Ovary (tissue), 9 donors: Measurements from ENCODE around the gene DOCK11. TPM values are rescaled to one million over a fixed set of nuclear protein-coding genes. Genes with fewer than 3 reads are reported as not detected.

ENCODE experiments used
- DNase-seq, 5 donors: peaks; one replicate each; pipeline ENCODE4 v3.0.0-alpha.2; 2019 to 2020
- H3K27ac ChIP-seq, 2 donors: fragments of 200-600 bp; one replicate each; pipeline versions ENCODE4 v1.5.1 to v1.8.0; 2019 to 2022
- H3K27me3 ChIP-seq: fragments of 200-600 bp; one replicate; pipeline ENCODE4 v1.8.0; 2022
- H3K36me3 ChIP-seq: fragments of 200-600 bp; sonication (generic); one replicate; pipeline ENCODE4 v1.5.1; 2019
- H3K4me1 ChIP-seq: one replicate; pipeline ENCODE4 v1.8.1; 2013; ENCODE audit warnings: mild to moderate bottlenecking, moderate library complexity; ENCODE audit not compliant: insufficient read depth
- H3K4me3 ChIP-seq: fragments of 200-600 bp; sonication (generic); one replicate; pipeline ENCODE4 v1.5.1; 2017
- H3K9me3 ChIP-seq, 2 donors: fragments of 200-600 bp in 1 of 2; sonication (generic) in 1 of 2; one replicate each; pipeline versions ENCODE4 v1.5.1 to v1.8.1; 2013 to 2019; ENCODE audit warnings: mild to moderate bottlenecking in 1 of 2, moderate library complexity in 1 of 2
- EP300 ChIP-seq: sonication (generic); formaldehyde crosslinking; IDR thresholded peaks from one replicate; pipeline ENCODE4 v1.6.1; 2017; ENCODE audit warnings: antibody characterized with exemption
- POLR2A ChIP-seq: fragments of 450-650 bp; IDR thresholded peaks from one replicate; pipeline ENCODE4 v1.6.1; 2017; ENCODE audit warnings: antibody characterized with exemption, mild to moderate bottlenecking, moderate library complexity
- WGBS, 3 donors: extraction: QIAGEN DNeasy Blood & Tissue Kit in 1 of 3; methylation state at CpG; one replicate each; pipeline versions ENCODE4 v1.1.5 to v1.1.7; 2013 to 2017; 5-methylcytosine and 5-hydroxymethylcytosine counted together
- intact Hi-C, 4 donors: fragments of 100-400 bp; cut with DNase I; formaldehyde crosslinking; loops; one replicate each; pipeline versions ENCODE4 v1.11.0 to v1.15.1; 2022 to 2023
- polyA plus RNA-seq, 2 donors: library from polyadenylated mRNA; stranded (reverse); fragments of 200-250 nt in 1 of 2; fragments of 350-450 nt in 1 of 2; fragmentation: Illumina TruSeq in 1 of 2; extraction: RNeasy Lipid Tissue Mini Kit (QIAGEN cat#74804) in 1 of 2; gene quantifications; one replicate each; pipeline ENCODE4 v1.2.3, GENCODE V29; 2013 to 2014
- total RNA-seq, 7 donors: library from RNA; depleted of rRNA in 2 of 7; stranded (reverse); fragments of >200 nt in 2 of 7; fragmentation: NEBNext Ultra II Directional in 3 of 7; extraction: Animal tissue kit (Norgen Biotek cat#: 25700) in 3 of 7; gene quantifications; one replicate each; pipeline versions ENCODE4 v1.1.0 to v1.2.4, GENCODE V29; 2016 to 2023
- TF ChIP-seq, protein P1 (sequence below), 3 donors: fragments of 450-650 bp in 2 of 3; fragments of 200-600 bp in 1 of 3; IDR thresholded peaks; one replicate each; pipeline versions ENCODE4 v1.5.1 to v1.8.0; 2016 to 2022; ENCODE audit warnings: antibody characterized with exemption in 3 of 3, mild to moderate bottlenecking in 1 of 3
- donor health status: DM: no; HTN: no; CAD: no; lungs with moderate emphysema.
- donor health status: DM: no; HTN: no; CAD: no.
- donor health status: Bipolar disorder and iron deficiency.
- donor health status: DM: yes; HTN: yes; CAD: no.
- donor health status: DM: no; HTN: no; CAD: no.
- donor health status: DM: yes; HTN: yes; CAD: no.

Gene DOCK11
- total and polyA plus RNA-seq, 9 donors: 3.6 to 18.5 (median 6.1) TPM

DNA sequence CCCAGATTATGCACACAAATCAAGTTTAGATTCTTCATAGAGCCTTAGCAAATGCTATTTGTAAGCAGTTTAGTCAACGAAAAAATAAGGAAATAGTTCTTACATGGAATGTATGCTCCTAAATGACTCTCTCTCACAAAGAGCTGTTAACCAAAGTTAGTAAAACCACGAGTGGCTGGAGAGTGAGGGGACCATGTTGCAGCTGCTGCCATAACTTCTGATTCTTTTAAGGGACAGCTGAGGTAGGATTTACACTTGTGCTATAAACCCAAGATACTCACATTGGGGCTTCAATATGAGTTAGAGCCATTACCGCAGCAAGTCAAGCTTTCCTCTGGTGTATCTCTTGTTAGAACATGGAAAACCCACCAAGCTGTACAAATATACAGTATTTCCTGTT lies 2.7 kb downstream of the DOCK11 start:
- H3K4me1 ChIP-seq: no peaks in the 10 kb centered on the region
- intact Hi-C loops: no loop called here

DNA sequence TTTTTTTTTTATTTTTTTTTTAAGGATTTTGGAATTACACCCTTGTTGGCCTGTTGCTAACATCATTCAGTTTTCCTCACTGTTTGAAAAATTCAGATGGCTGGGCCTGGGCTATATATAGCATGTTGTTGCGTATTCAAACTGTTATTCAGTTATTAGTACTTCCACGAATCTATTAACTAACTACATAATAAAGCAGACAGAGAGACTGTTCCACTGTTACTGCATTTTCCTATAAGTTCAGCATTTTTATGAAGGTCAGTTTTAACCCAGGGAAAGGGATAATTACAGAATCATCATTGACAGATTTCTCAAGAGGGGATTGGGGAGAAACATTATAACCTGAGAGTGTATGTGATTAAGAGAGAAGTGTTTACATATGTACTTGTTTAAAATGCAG lies 3.1 kb downstream of the DOCK11 start:
- intact Hi-C loops: no loop called here
- TF ChIP-seq EP300: no peak
- TF ChIP-seq, protein P1, sequence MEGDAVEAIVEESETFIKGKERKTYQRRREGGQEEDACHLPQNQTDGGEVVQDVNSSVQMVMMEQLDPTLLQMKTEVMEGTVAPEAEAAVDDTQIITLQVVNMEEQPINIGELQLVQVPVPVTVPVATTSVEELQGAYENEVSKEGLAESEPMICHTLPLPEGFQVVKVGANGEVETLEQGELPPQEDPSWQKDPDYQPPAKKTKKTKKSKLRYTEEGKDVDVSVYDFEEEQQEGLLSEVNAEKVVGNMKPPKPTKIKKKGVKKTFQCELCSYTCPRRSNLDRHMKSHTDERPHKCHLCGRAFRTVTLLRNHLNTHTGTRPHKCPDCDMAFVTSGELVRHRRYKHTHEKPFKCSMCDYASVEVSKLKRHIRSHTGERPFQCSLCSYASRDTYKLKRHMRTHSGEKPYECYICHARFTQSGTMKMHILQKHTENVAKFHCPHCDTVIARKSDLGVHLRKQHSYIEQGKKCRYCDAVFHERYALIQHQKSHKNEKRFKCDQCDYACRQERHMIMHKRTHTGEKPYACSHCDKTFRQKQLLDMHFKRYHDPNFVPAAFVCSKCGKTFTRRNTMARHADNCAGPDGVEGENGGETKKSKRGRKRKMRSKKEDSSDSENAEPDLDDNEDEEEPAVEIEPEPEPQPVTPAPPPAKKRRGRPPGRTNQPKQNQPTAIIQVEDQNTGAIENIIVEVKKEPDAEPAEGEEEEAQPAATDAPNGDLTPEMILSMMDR (IDR thresholded peaks at IDR 0.05): no peak
- no peak for TF ChIP-seq POLR2A
- H3K27ac ChIP-seq: no peak overlapping the region
- H3K4me3 ChIP-seq: no peak overlapping the region
- no peaks in the 10 kb centered on the region for H3K36me3 ChIP-seq
- DNase-seq: no peak
- 70 to 74% (median 74%) methylated on average over 2 of the region's 2 CpGs for WGBS, 3 donors
- H3K4me1 ChIP-seq: no peaks in the 10 kb centered on the region
- H3K27me3 ChIP-seq: no peaks in the 10 kb centered on the region
- no peaks in the 10 kb centered on the region for H3K9me3 ChIP-seq

More for the DNA sequence above, 2.7 kb downstream of the DOCK11 start:
- TF ChIP-seq, protein P1 (IDR thresholded peaks at IDR 0.05): no peak
- TF ChIP-seq EP300: no peak
- no peak for TF ChIP-seq POLR2A
- no peaks in the 10 kb centered on the region for H3K36me3 ChIP-seq
- H3K27ac ChIP-seq: no peak overlapping the region
- no peaks in the 10 kb centered on the region for H3K9me3 ChIP-seq
- H3K27me3 ChIP-seq: no peaks in the 10 kb centered on the region
- 59 to 68% (median 64%) methylated on average over 3 of the region's 3 CpGs for WGBS, 3 donors
- no peak overlapping the region for H3K4me3 ChIP-seq
- DNase-seq: no peak

DNA sequence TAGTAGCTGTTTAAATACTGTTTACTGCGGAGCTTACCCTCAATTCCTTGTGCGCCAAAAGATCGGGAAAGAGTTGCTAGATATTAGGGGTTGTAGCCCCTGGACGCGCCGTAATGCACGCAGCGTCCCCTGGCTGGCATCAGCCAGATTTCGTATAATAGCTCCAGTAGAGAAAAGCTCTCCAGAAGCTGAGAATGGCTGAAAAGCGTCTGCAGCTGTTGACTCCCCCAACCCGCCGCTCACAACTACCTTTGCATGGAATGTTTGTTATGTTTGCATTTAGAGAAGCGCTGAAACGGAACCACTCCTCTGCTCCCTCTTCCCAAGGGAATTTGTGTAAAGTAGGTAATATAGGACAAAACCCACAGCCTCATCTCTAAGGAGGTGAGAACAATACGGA lies 3.7 kb downstream of the DOCK11 start:
- 59 to 68% (median 66%) methylated on average over 15 of the region's 15 CpGs for WGBS, 3 donors
- H3K9me3 ChIP-seq: no peaks in the 10 kb centered on the region
- H3K4me1 ChIP-seq: no peaks in the 10 kb centered on the region
- TF ChIP-seq, protein P1 (IDR thresholded peaks at IDR 0.05): no peak
- no peak for TF ChIP-seq POLR2A
- no peak for TF ChIP-seq EP300
- H3K36me3 ChIP-seq: no peaks in the 10 kb centered on the region
- no peak overlapping the region for H3K4me3 ChIP-seq
- intact Hi-C loops: no loop called here
- no peak for DNase-seq
- no peak overlapping the region for H3K27ac ChIP-seq
- H3K27me3 ChIP-seq: no peaks in the 10 kb centered on the region

DNA sequence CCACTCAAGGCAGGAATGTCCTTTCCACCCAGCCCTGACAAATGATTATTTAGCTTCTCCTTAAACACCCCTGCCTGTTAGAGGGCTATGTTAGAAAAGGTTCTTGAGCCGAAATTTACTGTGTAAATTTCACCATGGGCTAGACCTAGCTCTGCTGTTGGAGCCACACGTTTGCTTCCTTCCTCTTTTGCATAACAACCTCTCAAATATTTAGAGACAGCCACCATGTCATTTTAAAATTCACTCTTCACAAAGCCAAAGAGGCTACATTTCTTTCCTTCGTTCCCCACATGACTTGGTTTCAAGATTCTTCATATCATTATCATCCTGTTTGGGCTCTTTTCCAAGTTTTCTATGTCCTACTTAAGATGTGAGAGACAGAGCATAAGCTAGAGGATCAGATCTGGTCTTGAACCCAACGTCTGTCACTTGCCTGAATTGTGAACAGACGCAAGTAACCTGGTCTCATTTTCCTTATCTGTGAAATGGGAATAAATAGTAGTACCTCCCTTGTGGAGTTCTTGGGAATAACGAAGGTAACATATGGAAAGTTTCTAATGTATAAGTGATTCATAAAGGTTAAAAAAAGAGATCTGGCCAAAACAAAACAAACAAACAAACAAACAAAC lies 6.7 kb downstream of the DOCK11 start:
- no peaks in the 10 kb centered on the region for H3K9me3 ChIP-seq
- TF ChIP-seq EP300: no peak
- TF ChIP-seq, protein P1 (IDR thresholded peaks at IDR 0.05): no peak
- TF ChIP-seq POLR2A: no peak
- H3K27ac ChIP-seq: no peak overlapping the region
- H3K36me3 ChIP-seq: no peaks in the 10 kb centered on the region
- WGBS, 3 donors: 62 to 66% (median 66%) methylated on average over 6 of the region's 6 CpGs
- DNase-seq: no peak
- intact Hi-C loops: no loop called here
- H3K4me3 ChIP-seq: no peak overlapping the region
- H3K27me3 ChIP-seq: no peaks in the 10 kb centered on the region
- H3K4me1 ChIP-seq: no peaks in the 10 kb centered on the region
